ENCODE measurements around the gene WWC1.

WWC1 gene

GRCh38 chr5:168346417-168346816 is 55.0 kb downstream of the WWC1 start:
- H3K18ac ChIP-seq (ENCODE audit: low read depth in 1 of 2, low read length in 2 of 2) = no peak overlapping the region
- DNase-seq = no peak
- H3K4ac ChIP-seq (ENCODE audit: low read depth in 1 of 2, low read length in 2 of 2) = no peak overlapping the region
- H2BK5ac ChIP-seq (ENCODE audit: low read depth, low read length, poor library complexity, severe bottlenecking) = no peak overlapping the region
- H3K36me3 ChIP-seq (ENCODE audit: control insufficient read depth in 1 of 2, insufficient read depth in 2 of 2, low read depth in 1 of 2, low read length in 2 of 2) = no peaks in the 10 kb centered on the region
- peaks cover 0 to 11% of the 10 kb centered on the region in 2 experiments for H3K27me3 ChIP-seq (ENCODE audit: control insufficient read depth in 1 of 2, insufficient read depth in 1 of 2, low read length in 2 of 2)
- no peak overlapping the region for H4K91ac ChIP-seq (ENCODE audit: low read length)
- no peak overlapping the region for H2BK12ac ChIP-seq (ENCODE audit: low read length in 2 of 2)
- peaks cover 7% of the 10 kb centered on the region for H3K79me1 ChIP-seq (replicated peaks; ENCODE audit: low read length, poor library complexity, severe bottlenecking)
- no peak overlapping the region for H3K4me2 ChIP-seq (ENCODE audit: low read length, poor library complexity, severe bottlenecking)
- H3K27ac ChIP-seq (ENCODE audit: low read length, poor library complexity, severe bottlenecking) = no peak overlapping the region
- H2AFZ ChIP-seq (ENCODE audit: low read depth, low read length) = no peak overlapping the region
- no peak overlapping the region for H3K14ac ChIP-seq (ENCODE audit: low read length in 2 of 2)
- peaks cover 6% of the 10 kb centered on the region for H3K4me1 ChIP-seq (ENCODE audit: control insufficient read depth, insufficient read depth, low read depth, low read length)
- H4K8ac ChIP-seq (ENCODE audit: low read length) = no peak overlapping the region
- no peak overlapping the region for H3K4me3 ChIP-seq (ENCODE audit: insufficient read depth in 1 of 2, low read depth in 1 of 2, low read length in 2 of 2)
- no peaks in the 10 kb centered on the region for H3K9me3 ChIP-seq (ENCODE audit: control insufficient read depth, low read length)
- H3K9ac ChIP-seq (ENCODE audit: low read length) = no peak overlapping the region
- no peak overlapping the region for H2AK5ac ChIP-seq (ENCODE audit: low read length, severe bottlenecking)
- no peak overlapping the region for H2BK15ac ChIP-seq (ENCODE audit: low read depth, poor library complexity, severe bottlenecking)
- H3K23ac ChIP-seq (ENCODE audit: low read length in 2 of 2) = no peak overlapping the region
- no peak overlapping the region for H2BK120ac ChIP-seq (ENCODE audit: low read depth, low read length)
- 71% methylated on average over 3 of the region's 3 CpGs for WGBS

DNA sequence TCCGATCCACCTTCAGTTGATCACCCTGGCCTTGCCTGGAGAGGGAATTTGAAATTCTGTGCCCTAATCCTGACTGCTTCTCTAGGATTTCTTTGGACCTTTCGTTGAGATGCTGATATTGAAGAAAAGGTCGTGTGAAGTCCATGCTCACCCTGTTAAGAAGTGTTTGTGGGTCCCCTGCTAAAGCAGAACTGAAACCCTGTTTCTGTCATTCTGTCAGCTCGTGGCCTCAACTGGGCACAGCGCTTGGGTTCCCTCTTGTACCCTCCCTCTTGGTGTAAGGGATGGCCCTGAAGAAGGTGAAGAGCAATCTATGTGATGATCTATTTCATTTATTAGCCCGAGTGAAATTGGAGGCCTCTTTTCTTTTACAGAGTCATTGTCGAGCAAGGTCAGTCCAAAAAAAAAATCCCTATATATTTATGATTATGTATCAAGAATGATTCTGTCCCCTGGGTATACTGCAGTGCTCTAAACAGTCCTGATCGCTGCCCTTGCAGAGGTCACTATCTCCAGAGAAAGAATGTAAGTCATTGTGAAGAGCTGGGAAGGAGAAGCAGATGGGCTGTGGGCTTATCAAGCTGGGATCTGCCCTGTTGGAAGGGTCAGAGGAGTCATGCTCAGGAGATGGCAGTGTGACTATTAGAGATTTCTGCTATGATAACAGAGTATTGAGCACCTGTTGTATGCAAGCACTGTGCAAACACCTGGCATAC is 56.1 kb downstream of the WWC1 start:
- no peak overlapping the region for H2AFZ ChIP-seq (ENCODE audit: low read depth, low read length)
- H3K4me3 ChIP-seq (ENCODE audit: insufficient read depth in 1 of 2, low read depth in 1 of 2, low read length in 2 of 2) = no peak overlapping the region
- H3K79me1 ChIP-seq (replicated peaks; ENCODE audit: low read length, poor library complexity, severe bottlenecking) = peaks cover 7% of the 10 kb centered on the region
- H2BK120ac ChIP-seq (ENCODE audit: low read depth, low read length) = no peak overlapping the region
- 76% methylated on average over 6 of the region's 8 CpGs for WGBS
- H3K4me1 ChIP-seq (ENCODE audit: control insufficient read depth, insufficient read depth, low read depth, low read length) = peaks cover 4% of the 10 kb centered on the region
- no peak overlapping the region for H2AK5ac ChIP-seq (ENCODE audit: low read length, severe bottlenecking)
- H3K14ac ChIP-seq (ENCODE audit: low read length in 2 of 2) = no peak overlapping the region
- H2BK15ac ChIP-seq (ENCODE audit: low read depth, poor library complexity, severe bottlenecking) = no peak overlapping the region
- H3K9me3 ChIP-seq (ENCODE audit: control insufficient read depth, low read length) = no peaks in the 10 kb centered on the region
- no peak overlapping the region for H4K91ac ChIP-seq (ENCODE audit: low read length)
- no peak overlapping the region for H3K4ac ChIP-seq (ENCODE audit: low read depth in 1 of 2, low read length in 2 of 2)
- no peak overlapping the region for H2BK5ac ChIP-seq (ENCODE audit: low read depth, low read length, poor library complexity, severe bottlenecking)
- no peak overlapping the region for H4K8ac ChIP-seq (ENCODE audit: low read length)
- no peak overlapping the region for H3K18ac ChIP-seq (ENCODE audit: low read depth in 1 of 2, low read length in 2 of 2)
- no peak overlapping the region for H2BK12ac ChIP-seq (ENCODE audit: low read length in 2 of 2)
- peaks cover 0 to 11% of the 10 kb centered on the region in 2 experiments for H3K27me3 ChIP-seq (ENCODE audit: control insufficient read depth in 1 of 2, insufficient read depth in 1 of 2, low read length in 2 of 2)
- DNase-seq = no peak
- H3K27ac ChIP-seq (ENCODE audit: low read length, poor library complexity, severe bottlenecking) = no peak overlapping the region
- no peak overlapping the region for H3K4me2 ChIP-seq (ENCODE audit: low read length, poor library complexity, severe bottlenecking)
- H3K36me3 ChIP-seq (ENCODE audit: control insufficient read depth in 1 of 2, insufficient read depth in 2 of 2, low read depth in 1 of 2, low read length in 2 of 2) = no peaks in the 10 kb centered on the region
- no peak overlapping the region for H3K23ac ChIP-seq (ENCODE audit: low read length in 2 of 2)
- H3K9ac ChIP-seq (ENCODE audit: low read length) = no peak overlapping the region

GRCh38 chr5:168348084-168348414 is 56.6 kb downstream of the WWC1 start:
- peaks cover 7% of the 10 kb centered on the region for H3K79me1 ChIP-seq (replicated peaks; ENCODE audit: low read length, poor library complexity, severe bottlenecking)
- H2BK12ac ChIP-seq (ENCODE audit: low read length in 2 of 2) = no peak overlapping the region
- H2BK120ac ChIP-seq (ENCODE audit: low read depth, low read length) = no peak overlapping the region
- H3K27me3 ChIP-seq (ENCODE audit: control insufficient read depth in 1 of 2, insufficient read depth in 1 of 2, low read length in 2 of 2) = peaks cover 0 to 11% of the 10 kb centered on the region in 2 experiments
- DNase-seq = no peak
- peaks cover 4% of the 10 kb centered on the region for H3K4me1 ChIP-seq (ENCODE audit: control insufficient read depth, insufficient read depth, low read depth, low read length)
- H2AFZ ChIP-seq (ENCODE audit: low read depth, low read length) = no peak overlapping the region
- H3K23ac ChIP-seq (ENCODE audit: low read length in 2 of 2) = no peak overlapping the region
- H4K8ac ChIP-seq (ENCODE audit: low read length) = no peak overlapping the region
- no peak overlapping the region for H3K18ac ChIP-seq (ENCODE audit: low read depth in 1 of 2, low read length in 2 of 2)
- no peak overlapping the region for H3K4me3 ChIP-seq (ENCODE audit: insufficient read depth in 1 of 2, low read depth in 1 of 2, low read length in 2 of 2)
- no peak overlapping the region for H3K14ac ChIP-seq (ENCODE audit: low read length in 2 of 2)
- no peak overlapping the region for H4K91ac ChIP-seq (ENCODE audit: low read length)
- H3K36me3 ChIP-seq (ENCODE audit: control insufficient read depth in 1 of 2, insufficient read depth in 2 of 2, low read depth in 1 of 2, low read length in 2 of 2) = no peaks in the 10 kb centered on the region
- H3K27ac ChIP-seq (ENCODE audit: low read length, poor library complexity, severe bottlenecking) = no peak overlapping the region
- 95% methylated on average over 5 of the region's 5 CpGs for WGBS
- no peak overlapping the region for H2BK15ac ChIP-seq (ENCODE audit: low read depth, poor library complexity, severe bottlenecking)
- no peak overlapping the region for H3K4ac ChIP-seq (ENCODE audit: low read depth in 1 of 2, low read length in 2 of 2)
- no peaks in the 10 kb centered on the region for H3K9me3 ChIP-seq (ENCODE audit: control insufficient read depth, low read length)
- H2AK5ac ChIP-seq (ENCODE audit: low read length, severe bottlenecking) = no peak overlapping the region
- H3K4me2 ChIP-seq (ENCODE audit: low read length, poor library complexity, severe bottlenecking) = no peak overlapping the region
- H2BK5ac ChIP-seq (ENCODE audit: low read depth, low read length, poor library complexity, severe bottlenecking) = no peak overlapping the region
- no peak overlapping the region for H3K9ac ChIP-seq (ENCODE audit: low read length)

DNA sequence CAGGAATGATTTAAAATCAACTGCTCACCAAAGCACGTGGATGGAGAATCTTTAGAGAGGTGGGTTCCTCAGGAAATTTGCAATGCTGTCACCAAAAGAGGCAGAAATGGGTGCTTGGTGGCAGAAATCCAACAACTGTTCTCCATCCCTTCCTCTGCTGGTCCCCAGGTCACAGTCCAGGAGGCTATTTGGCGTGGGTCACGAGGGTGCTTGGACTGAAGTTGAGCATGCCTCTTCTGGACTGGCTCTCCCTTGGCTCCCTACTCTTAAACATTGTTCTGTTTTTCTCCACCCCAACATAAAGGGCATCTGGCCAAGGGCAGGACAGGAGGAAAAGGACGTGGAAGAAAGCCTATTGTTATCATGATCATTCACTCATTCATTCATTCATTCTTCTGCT is 58.9 kb downstream of the WWC1 start:
- no peak overlapping the region for H3K18ac ChIP-seq (ENCODE audit: low read depth in 1 of 2, low read length in 2 of 2)
- no peak overlapping the region for H3K4me3 ChIP-seq (ENCODE audit: insufficient read depth in 1 of 2, low read depth in 1 of 2, low read length in 2 of 2)
- no peak overlapping the region for H3K14ac ChIP-seq (ENCODE audit: low read length in 2 of 2)
- H2BK120ac ChIP-seq (ENCODE audit: low read depth, low read length) = no peak overlapping the region
- H4K8ac ChIP-seq (ENCODE audit: low read length) = no peak overlapping the region
- peaks cover 6% of the 10 kb centered on the region for H3K4me1 ChIP-seq (ENCODE audit: control insufficient read depth, insufficient read depth, low read depth, low read length)
- H3K4me2 ChIP-seq (ENCODE audit: low read length, poor library complexity, severe bottlenecking) = no peak overlapping the region
- H2BK15ac ChIP-seq (ENCODE audit: low read depth, poor library complexity, severe bottlenecking) = no peak overlapping the region
- H3K9me3 ChIP-seq (ENCODE audit: control insufficient read depth, low read length) = no peaks in the 10 kb centered on the region
- no peak overlapping the region for H2AK5ac ChIP-seq (ENCODE audit: low read length, severe bottlenecking)
- H3K79me1 ChIP-seq (replicated peaks; ENCODE audit: low read length, poor library complexity, severe bottlenecking) = peaks cover 7% of the 10 kb centered on the region
- DNase-seq = no peak
- no peak overlapping the region for H3K27ac ChIP-seq (ENCODE audit: low read length, poor library complexity, severe bottlenecking)
- no peak overlapping the region for H3K4ac ChIP-seq (ENCODE audit: low read depth in 1 of 2, low read length in 2 of 2)
- H3K23ac ChIP-seq (ENCODE audit: low read length in 2 of 2) = no peak overlapping the region
- WGBS = 97% methylated on average over 3 of the region's 4 CpGs
- no peaks in the 10 kb centered on the region for H3K36me3 ChIP-seq (ENCODE audit: control insufficient read depth in 1 of 2, insufficient read depth in 2 of 2, low read depth in 1 of 2, low read length in 2 of 2)
- no peak overlapping the region for H2BK5ac ChIP-seq (ENCODE audit: low read depth, low read length, poor library complexity, severe bottlenecking)
- no peak overlapping the region for H2AFZ ChIP-seq (ENCODE audit: low read depth, low read length)
- H3K27me3 ChIP-seq (ENCODE audit: control insufficient read depth in 1 of 2, insufficient read depth in 1 of 2, low read length in 2 of 2) = peaks cover 0 to 7% of the 10 kb centered on the region in 2 experiments
- no peak overlapping the region for H3K9ac ChIP-seq (ENCODE audit: low read length)
- no peak overlapping the region for H4K91ac ChIP-seq (ENCODE audit: low read length)
- no peak overlapping the region for H2BK12ac ChIP-seq (ENCODE audit: low read length in 2 of 2)

Measured in mesenchymal stem cell (in vitro differentiated cells and primary cell).